Measurements from ENCODE around the gene RANBP10. TPM values are rescaled to one million over a fixed set of nuclear protein-coding genes. Genes with fewer than 3 reads are reported as not detected.
"Not testable (repeated sequence)": the region's sequence is repeated elsewhere in the genome, so short reads cannot be mapped to it uniquely, and the experiment has no call there.

RANBP10 gene
- total RNA-seq, 1 experiment from 2014 or later: 1.8 TPM

GRCh38 chr16:67837190-67837589 lies 30.8 kb upstream of the RANBP10 start:
- not testable (repeated sequence) for H3K9me3 ChIP-seq, H3K4me3 ChIP-seq, H3K36me3 ChIP-seq, H3K27me3 ChIP-seq, DNase-seq

- H3K9me3 ChIP-seq: no peaks in the 10 kb centered on the region
- peak overlapping the region; percentile 74 for H3K4me3 ChIP-seq
- H3K36me3 ChIP-seq: peaks cover 8% of the 10 kb centered on the region
- no peak for DNase-seq
- H3K27me3 ChIP-seq: no peaks in the 10 kb centered on the region
These were observed 27.9 kb upstream of the RANBP10 start for GRCh38 chr16:67834242-67834614.

DNA sequence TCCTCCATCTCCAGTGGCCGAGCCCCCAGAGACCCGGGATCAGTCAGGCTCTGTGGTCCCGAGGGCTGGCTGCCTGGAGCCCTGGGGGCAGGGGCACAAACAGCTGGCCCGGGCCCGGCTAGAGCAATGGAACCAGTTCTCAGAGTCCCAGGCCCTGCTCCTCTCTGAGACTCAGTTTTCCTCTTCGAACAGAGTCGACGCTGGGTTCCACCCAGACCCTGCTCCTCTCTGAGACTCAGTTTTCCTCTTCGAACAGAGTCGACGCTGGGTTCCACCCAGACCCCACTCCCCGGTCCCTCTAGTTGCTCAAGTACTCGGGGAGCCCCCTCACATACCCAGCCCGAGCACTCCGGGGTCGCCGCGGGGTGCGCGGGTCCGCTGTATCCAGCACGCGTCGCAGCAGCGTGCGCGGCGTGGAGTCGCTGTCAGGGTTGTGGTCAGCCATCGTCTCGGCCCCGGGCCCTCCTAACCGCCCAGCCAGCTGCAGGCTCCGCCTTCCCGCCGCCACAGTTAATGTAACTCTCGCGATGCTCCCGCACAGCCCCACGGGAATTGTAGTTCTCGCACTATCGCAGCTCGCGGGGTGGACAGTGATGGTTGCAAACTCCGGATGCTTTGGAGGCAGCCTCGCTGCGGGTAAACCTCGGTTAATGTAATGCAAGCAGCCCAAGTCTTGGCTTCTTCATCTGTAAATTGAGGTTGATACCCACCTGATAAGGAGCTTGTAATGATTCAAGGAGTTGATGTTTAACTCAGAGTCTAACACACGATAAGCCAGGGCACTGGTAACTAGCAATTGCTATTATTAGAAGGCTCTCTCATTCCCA lies 27.3 kb upstream of the RANBP10 start:
- peaks cover 8% of the 10 kb centered on the region for H3K36me3 ChIP-seq
- no peaks in the 10 kb centered on the region for H3K27me3 ChIP-seq
- no peaks in the 10 kb centered on the region for H3K9me3 ChIP-seq
- DNase-seq: peak; percentile 84
- peak overlapping the region; percentile 74 for H3K4me3 ChIP-seq

- Histone ChIP-seq H3K4me3 (peak overlapping the region; percentile 74), H3K36me3 (peaks cover 8% of the 10 kb centered on the region), H3K9me3 (no peaks in the 10 kb centered on the region), H3K27me3 (no peaks in the 10 kb centered on the region)
- DNase-seq: peak; percentile 75
These were observed 26.7 kb upstream of the RANBP10 start for GRCh38 chr16:67833030-67833414.

- Histone ChIP-seq H3K9me3 (no peaks in the 10 kb centered on the region), H3K36me3 (peaks cover 8% of the 10 kb centered on the region), H3K27me3 (no peaks in the 10 kb centered on the region), H3K4me3 (no peak overlapping the region)
- DNase-seq: no peak
These were observed 22.3 kb upstream of the RANBP10 start for GRCh38 chr16:67828651-67829050.

DNA sequence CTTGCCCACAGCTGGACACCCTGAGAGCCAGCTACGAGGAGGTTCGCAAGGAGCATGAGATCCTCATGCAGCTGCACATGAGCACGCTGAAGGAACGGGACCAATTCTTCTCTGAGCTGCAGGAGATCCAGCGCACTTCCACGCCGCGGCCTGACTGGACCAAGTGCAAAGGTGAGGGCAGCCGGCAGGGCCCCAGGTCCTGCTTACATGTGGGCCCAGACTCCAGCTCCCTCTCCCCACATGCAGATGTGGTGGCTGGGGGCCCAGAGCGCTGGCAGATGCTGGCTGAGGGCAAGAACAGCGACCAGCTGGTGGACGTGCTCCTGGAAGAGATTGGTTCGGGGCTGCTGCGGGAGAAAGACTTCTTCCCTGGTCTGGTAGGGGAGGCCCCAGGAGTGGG lies 19.5 kb upstream of the RANBP10 start:
- DNase-seq: no peak
- H3K9me3 ChIP-seq: no peaks in the 10 kb centered on the region
- no peak overlapping the region for H3K4me3 ChIP-seq
- peaks cover 3% of the 10 kb centered on the region; the same call in 1 of the 2 replicates for H3K36me3 ChIP-seq
- no peaks in the 10 kb centered on the region for H3K27me3 ChIP-seq

DNA sequence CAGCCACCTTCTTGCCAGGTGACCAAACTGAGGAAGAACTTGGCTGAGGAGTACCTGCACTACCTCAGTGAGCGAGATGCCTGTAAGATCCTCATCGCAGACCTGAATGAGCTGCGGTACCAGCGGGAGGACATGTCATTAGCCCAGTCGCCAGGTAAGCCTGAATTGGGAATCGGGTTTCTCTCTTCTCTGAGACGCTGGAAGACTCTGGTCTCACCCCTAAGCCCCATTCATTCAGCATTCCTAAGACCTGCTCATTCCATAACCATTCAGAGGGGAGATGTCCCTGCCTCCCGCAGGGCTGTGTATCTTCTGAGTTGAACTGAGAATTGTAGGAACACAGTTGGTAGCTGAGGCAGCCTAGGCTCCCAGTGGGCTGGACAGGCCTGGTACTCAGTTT lies 18.8 kb upstream of the RANBP10 start:
- Histone ChIP-seq H3K36me3 (no peaks in the 10 kb centered on the region), H3K27me3 (no peaks in the 10 kb centered on the region), H3K4me3 (no peak overlapping the region), H3K9me3 (no peaks in the 10 kb centered on the region)
- DNase-seq: no peak

GRCh38 chr16:67822511-67822910 lies 16.2 kb upstream of the RANBP10 start:
- Histone ChIP-seq H3K9me3 (no peaks in the 10 kb centered on the region), H3K36me3 (no peaks in the 10 kb centered on the region), H3K27me3 (no peaks in the 10 kb centered on the region), H3K4me3 (no peak overlapping the region)
- no peak for DNase-seq

DNA sequence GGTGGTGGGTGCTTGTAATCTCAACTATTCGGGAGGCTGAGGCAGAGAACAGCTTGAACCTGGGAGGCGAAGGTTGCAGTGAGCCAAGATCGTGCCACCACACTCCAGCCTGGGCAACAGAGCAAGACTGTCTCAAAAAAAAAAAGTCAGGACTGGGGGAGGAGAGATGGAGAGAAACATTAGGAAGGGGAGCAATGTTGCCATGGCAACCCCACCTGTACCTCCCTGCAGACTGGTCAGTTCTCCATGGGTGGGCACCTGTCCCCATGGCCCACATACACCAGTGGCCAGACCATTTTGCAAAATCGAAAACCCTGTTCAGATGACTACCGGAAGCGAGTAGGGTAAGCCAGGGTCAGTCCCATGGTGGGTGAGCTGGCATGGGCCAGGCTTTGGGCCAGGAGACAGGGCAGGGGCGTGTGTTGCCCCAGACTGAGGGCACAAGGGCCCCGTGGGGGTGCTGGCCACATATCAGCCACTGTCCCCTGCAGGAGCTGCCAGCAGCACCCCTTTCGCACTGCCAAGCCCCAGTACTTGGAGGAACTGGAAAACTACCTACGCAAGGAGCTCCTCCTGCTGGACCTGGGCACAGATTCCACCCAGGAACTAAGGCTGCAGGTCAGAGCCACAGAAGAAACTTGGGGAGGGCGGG lies 14.4 kb upstream of the RANBP10 start:
- H3K36me3 ChIP-seq: no peaks in the 10 kb centered on the region
- DNase-seq: no peak
- no peaks in the 10 kb centered on the region for H3K27me3 ChIP-seq
- H3K4me3 ChIP-seq: no peak overlapping the region
- H3K9me3 ChIP-seq: no peaks in the 10 kb centered on the region

- Histone ChIP-seq H3K9me3 (no peaks in the 10 kb centered on the region), H3K36me3 (no peaks in the 10 kb centered on the region), H3K27me3 (no peaks in the 10 kb centered on the region), H3K4me3 (no peak overlapping the region)
- DNase-seq: no peak
These were observed 8.2 kb upstream of the RANBP10 start for GRCh38 chr16:67814567-67814966.

GRCh38 chr16:67811899-67812298 lies 5.5 kb upstream of the RANBP10 start:
- Histone ChIP-seq H3K36me3 (no peaks in the 10 kb centered on the region), H3K9me3 (no peaks in the 10 kb centered on the region), H3K27me3 (no peaks in the 10 kb centered on the region), H3K4me3 (no peak overlapping the region)
- no peak for DNase-seq

- H3K27me3 ChIP-seq: no peaks in the 10 kb centered on the region
- DNase-seq: no peak
- H3K4me3 ChIP-seq: peak overlapping the region; percentile 87
- H3K9me3 ChIP-seq: no peaks in the 10 kb centered on the region
- no peaks in the 10 kb centered on the region; the same call in 1 of the 2 replicates for H3K36me3 ChIP-seq
These were observed 855 bp upstream of the RANBP10 start for GRCh38 chr16:67807148-67807682.

DNA sequence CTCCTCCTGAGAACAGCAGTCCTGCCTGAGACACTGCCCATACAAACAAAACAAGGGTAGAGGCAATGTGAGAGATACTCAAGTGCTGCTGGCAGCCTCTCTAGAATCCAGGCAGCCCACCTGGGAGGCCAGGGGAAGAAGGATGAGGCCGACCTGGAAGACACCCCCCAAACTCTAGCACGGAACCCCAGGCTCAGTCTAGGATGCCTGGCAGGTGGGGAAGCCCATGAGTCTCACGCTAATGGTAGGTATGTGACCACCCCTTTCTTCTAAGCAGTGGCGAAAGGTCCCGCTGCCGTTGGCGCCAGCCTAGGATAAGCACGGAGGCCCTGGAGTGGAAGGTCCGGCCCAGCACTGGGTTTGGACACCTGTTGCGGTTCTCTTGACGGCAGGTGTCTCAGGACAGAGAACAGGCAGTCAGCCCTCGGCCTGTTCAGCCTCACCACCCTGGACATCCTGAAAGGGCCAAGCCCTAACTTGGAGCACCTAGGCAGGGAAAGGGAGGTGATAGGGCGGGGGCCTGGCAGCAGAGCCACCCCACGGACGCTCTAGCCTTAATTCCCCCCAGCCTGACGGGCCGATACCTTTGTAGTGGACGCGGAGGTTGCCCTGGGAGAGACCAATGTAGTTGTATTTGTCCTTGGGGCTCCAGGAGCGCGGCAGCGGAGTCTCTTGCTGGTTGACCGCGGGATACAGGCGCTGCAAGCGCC lies 487 bp downstream of the RANBP10 start:
- no peak for DNase-seq
- H3K4me3 ChIP-seq: peak overlapping the region; percentile 87
- no peaks in the 10 kb centered on the region for H3K9me3 ChIP-seq
- no peaks in the 10 kb centered on the region for H3K27me3 ChIP-seq
- no peaks in the 10 kb centered on the region; the same call in 1 of the 2 replicates for H3K36me3 ChIP-seq

DNA sequence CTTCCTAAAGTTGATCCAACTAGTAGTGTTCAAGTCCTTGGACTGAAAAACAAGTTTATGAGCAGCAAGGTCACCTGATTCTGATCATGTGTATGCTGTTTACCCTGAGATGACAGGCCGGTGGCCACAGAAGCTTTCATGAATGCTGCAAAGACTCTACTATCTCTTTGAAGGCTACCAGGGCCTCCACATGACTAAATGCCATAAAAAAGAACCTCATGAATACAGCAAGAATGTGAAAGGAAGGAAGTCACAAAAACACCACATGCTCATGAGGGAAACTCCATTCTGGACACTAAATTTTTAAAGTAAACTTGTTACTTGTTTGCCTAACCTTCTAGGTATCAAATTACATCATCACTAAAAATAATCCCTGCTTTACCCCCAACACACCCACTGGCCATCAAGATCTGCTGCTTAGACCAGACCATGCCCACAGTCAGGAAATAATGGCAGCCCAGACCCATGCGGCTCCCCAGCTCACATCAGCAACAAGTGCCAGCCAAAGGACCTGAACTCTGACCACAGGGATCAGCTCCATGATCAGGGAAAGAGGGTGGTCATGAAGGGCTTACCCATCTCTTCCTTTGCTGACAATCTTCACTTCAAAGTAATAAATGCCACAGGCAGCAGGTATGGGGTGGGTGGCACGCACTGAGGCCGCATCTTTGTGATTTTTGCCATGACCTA lies 1.4 kb downstream of the RANBP10 start:
- DNase-seq: no peak
- Histone ChIP-seq H3K9me3 (no peaks in the 10 kb centered on the region), H3K4me3 (peak overlapping the region; percentile 87)

DNA sequence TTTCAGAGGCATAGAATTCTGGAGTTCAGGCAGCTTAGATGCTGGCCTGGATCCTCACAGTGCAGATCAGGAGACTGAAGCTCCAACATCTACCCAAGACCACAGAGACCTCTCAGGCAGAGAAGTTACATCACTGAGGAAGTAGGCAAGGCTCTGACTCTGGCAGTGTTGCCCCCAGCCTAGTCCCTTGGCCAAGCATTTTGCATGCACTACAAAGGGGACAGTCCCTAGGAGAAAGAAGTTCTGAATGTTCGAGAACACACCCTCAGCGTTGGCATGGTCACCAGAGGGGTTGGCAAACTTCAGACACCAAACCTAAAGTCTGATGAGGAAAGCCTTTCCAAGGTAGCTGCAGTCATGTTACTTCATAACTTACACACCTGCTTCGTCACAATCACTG lies 2.5 kb downstream of the RANBP10 start:
- Histone ChIP-seq H3K4me3 (no peak overlapping the region), H3K36me3 (no peaks in the 10 kb centered on the region; the same call in 1 of the 2 replicates), H3K27me3 (no peaks in the 10 kb centered on the region), H3K9me3 (no peaks in the 10 kb centered on the region)
- no peak for DNase-seq

More for the DNA sequence above, 1.4 kb downstream of the RANBP10 start:
- H3K27me3 ChIP-seq: no peaks in the 10 kb centered on the region
- no peaks in the 10 kb centered on the region; the same call in 1 of the 2 replicates for H3K36me3 ChIP-seq

DNA sequence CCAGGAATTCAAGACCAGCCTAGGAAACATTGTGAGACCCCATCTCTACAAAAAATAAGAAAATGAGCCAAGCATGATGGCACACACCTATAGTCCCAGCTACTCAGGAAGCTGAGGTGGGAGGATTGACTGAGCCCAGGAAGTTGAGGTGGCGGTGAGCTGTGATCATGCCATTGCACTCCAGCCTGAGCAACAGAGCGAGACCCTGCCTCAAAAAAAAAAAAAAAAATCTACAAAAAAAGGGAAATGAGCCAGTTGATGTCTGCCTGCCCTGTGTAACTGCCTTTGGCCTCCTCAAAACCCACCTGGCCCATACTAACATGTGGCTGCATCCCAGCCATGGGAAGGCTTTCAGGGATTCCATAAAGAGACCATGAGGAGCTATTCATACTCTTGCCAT lies 4.5 kb downstream of the RANBP10 start:
- no peak overlapping the region for H3K4me3 ChIP-seq
- H3K27me3 ChIP-seq: no peaks in the 10 kb centered on the region
- no peaks in the 10 kb centered on the region; the same call in 1 of the 2 replicates for H3K36me3 ChIP-seq
- no peak for DNase-seq
- no peaks in the 10 kb centered on the region for H3K9me3 ChIP-seq

All from MG63 (cell line).